Measurements from ENCODE around the gene ERFE.
A peak's percentile ranks its signal among the peaks of the same experiment; 100 is the strongest.
"Not testable (repeated sequence)": the region's sequence is repeated elsewhere in the genome, so short reads cannot be mapped to it uniquely, and the experiment has no call there.

Gene ERFE

GRCh38 chr2:238170386-238171071 lies 11.8 kb downstream of the ERFE start:
- no peak for DNase-seq

GRCh38 chr2:238171072-238171431 lies 12.3 kb downstream of the ERFE start:
- DNase-seq = not testable (repeated sequence)

GRCh38 chr2:238171575-238172187 lies 12.9 kb downstream of the ERFE start:
- DNase-seq = no peak

GRCh38 chr2:238172439-238172838 lies 13.7 kb downstream of the ERFE start:
- no peak for DNase-seq

- no peak for DNase-seq
Measured at GRCh38 chr2:238173692-238174091, 14.9 kb downstream of the ERFE start.

GRCh38 chr2:238174291-238174690 lies 15.5 kb downstream of the ERFE start:
- no peak for DNase-seq

- no peak for DNase-seq
Measured at GRCh38 chr2:238174701-238175100, 15.9 kb downstream of the ERFE start.

- DNase-seq = no peak
Measured at GRCh38 chr2:238176613-238177012, 17.8 kb downstream of the ERFE start.

GRCh38 chr2:238180554-238180953 lies 21.8 kb downstream of the ERFE start:
- DNase-seq = no peak

- no peak for DNase-seq
Measured at GRCh38 chr2:238182362-238182761, 23.6 kb downstream of the ERFE start.

- no peak for DNase-seq
Measured at GRCh38 chr2:238183821-238184220, 25.1 kb downstream of the ERFE start.

- DNase-seq = no peak
Measured at GRCh38 chr2:238187618-238188548, 29.1 kb downstream of the ERFE start.

GRCh38 chr2:238190445-238190844 lies 31.7 kb downstream of the ERFE start:
- no peak for DNase-seq

- DNase-seq = no peak
Measured at GRCh38 chr2:238202326-238203093, 43.7 kb downstream of the ERFE start.

GRCh38 chr2:238203094-238203972 lies 44.6 kb downstream of the ERFE start, which contains the start of gene ILKAP:
Gene ILKAP, minus strand, starts transcription at chr2:238203695. Its CDS starts 142 bp downstream, at chr2:238203553.
- peak; percentile 43 for DNase-seq

- peak; percentile 88 for DNase-seq
Measured at GRCh38 chr2:238203973-238204683, 45.4 kb downstream of the ERFE start.

GRCh38 chr2:238207006-238207405 lies 48.2 kb downstream of the ERFE start:
- DNase-seq = no peak

GRCh38 chr2:238216651-238217184 lies 57.9 kb downstream of the ERFE start:
- no peak for DNase-seq
